NCI-H82 (cell line): ENCODE data around the gene CORT.

ENCODE experiments used
- DNase-seq: peaks from one replicate; lab custom pipeline; 2025; lab: John Stamatoyannopoulos, UW

CORT gene

GRCh38 chr1:10474613-10475507 lies 25.0 kb downstream of the CORT start, which contains the start of gene PEX14:
Gene PEX14 (plus strand): TSS chr1:10474950. CDS start chr1:10474967, 17 bp downstream.
- DNase-seq = peak; percentile 96

GRCh38 chr1:10475510-10475909 lies 25.7 kb downstream of the CORT start:
- DNase-seq = no peak

- DNase-seq = no peak
Observed at GRCh38 chr1:10479296-10479695, 29.5 kb downstream of the CORT start.

- no peak for DNase-seq
Observed at GRCh38 chr1:10480614-10481013, 30.8 kb downstream of the CORT start.

- DNase-seq = no peak
Observed at GRCh38 chr1:10484521-10484920, 34.7 kb downstream of the CORT start.

GRCh38 chr1:10489291-10490055 lies 39.6 kb downstream of the CORT start:
- DNase-seq = no peak

- no peak for DNase-seq
Observed at GRCh38 chr1:10490286-10490970, 40.6 kb downstream of the CORT start.

GRCh38 chr1:10494418-10494753 lies 44.6 kb downstream of the CORT start:
- no peak for DNase-seq

- DNase-seq = peak; percentile 80
Observed at GRCh38 chr1:10494754-10495474, 45.1 kb downstream of the CORT start.

- DNase-seq = no peak
Observed at GRCh38 chr1:10495475-10495817, 45.6 kb downstream of the CORT start.

- no peak for DNase-seq
Observed at GRCh38 chr1:10495952-10496351, 46.1 kb downstream of the CORT start.

- no peak for DNase-seq
Observed at GRCh38 chr1:10497109-10497508, 47.3 kb downstream of the CORT start.

GRCh38 chr1:10498231-10498630 lies 48.4 kb downstream of the CORT start:
- DNase-seq = no peak
